DMS 273 treated with DMSO at 0.1 percent for 48 hours (cell line): ENCODE data around the gene IQSEC2.

ENCODE experiments used
- DNase-seq: peaks from one replicate; lab custom pipeline; 2025; lab: John Stamatoyannopoulos, UW

Gene IQSEC2

DNA sequence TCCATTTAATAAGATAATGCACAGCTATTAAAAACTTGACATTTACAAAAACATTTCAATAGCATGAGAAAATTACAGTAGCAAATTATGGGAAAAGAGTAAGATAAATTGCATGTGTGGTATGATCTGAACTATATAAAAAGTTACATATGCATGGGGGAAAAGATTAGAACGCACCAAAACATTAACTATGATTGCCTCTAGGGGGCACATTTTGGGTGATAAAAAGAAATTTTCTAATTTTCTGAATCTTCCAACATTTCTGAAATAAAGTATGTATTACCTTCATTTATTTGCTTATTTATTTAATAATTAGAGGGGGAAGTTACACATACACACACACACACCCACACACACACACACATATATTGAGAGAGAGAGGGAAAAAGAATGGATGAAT lies 36.8 kb downstream of the IQSEC2 start:
- DNase-seq, result no peak

DNA sequence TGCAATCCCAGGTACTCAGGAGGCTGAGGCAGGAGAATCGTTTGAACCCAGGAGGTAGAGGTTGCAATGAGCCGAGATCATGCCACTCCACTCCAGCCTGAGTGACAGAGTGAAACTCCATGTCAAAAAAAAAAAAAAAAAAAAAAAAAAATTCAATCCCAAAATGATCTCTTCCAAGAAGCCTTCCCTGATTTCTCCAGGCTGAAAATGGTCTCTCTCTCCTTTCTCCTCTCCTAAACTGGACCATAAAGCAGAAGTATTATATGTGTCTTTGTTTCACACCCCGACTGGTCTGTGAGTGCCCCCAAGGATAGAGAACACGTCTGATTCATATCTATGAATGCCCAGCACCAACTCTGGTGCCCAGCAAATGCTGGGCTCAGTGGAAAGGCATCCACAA lies 39.1 kb downstream of the IQSEC2 start:
- DNase-seq, result no peak

DNA sequence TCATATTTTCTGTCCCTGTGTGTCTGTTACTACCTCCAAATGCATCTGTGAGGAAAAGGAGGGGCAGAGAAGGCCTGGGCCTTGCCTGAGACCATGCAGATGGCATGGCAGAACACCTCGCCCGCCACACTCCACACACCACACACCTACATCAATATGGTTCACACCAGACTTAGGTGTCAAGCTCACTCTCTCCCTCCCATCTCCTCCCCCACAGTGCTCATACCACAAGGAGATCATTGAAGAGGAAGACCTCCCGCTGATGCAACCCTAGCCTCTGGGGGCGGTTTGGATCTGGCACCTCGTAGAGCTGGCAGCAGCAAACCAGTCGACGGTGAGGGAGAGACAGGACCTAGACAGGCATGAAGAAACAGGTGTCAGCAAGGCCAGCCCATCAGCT lies 39.8 kb downstream of the IQSEC2 start:
- no peak for DNase-seq

DNA sequence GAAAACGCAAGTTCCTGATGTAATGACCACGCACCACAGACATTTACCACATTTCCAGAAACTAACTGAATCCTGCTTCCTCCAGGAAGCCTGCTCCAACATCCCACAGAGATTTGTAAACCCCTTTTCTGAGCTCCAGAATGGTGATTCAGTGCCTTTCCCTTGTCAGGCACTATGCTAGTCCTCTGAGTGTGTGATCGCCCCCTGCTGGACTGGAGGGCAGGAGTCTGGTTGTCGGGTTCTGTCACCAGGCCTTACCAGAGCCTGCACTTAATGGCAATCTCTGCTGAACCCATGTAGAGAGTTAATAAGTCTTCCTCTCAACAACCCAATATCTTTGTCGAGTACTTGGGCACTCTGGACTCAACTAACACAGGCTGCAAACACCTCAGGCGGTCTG lies 41.9 kb downstream of the IQSEC2 start:
- DNase-seq, result no peak

DNA sequence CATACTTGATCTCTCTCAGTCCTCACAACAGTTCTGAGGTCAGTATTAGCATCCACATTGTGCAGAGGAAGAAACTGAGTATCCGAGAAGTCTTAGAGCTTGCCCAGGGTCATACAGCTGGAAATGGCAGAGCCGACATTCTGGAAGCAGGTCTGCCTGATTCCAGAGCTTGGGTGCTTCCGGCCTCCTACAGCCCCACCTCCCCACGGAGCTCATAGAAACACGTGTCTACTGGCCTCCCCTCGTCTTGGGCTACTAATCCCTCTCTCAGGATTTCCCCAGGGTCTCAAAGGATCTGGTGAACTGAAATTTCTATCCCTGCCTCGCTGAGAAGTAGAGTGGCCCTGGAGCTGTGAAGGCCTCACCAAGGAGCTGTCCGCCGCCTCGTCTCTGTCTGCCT lies 44.3 kb downstream of the IQSEC2 start:
- DNase-seq, result no peak

DNA sequence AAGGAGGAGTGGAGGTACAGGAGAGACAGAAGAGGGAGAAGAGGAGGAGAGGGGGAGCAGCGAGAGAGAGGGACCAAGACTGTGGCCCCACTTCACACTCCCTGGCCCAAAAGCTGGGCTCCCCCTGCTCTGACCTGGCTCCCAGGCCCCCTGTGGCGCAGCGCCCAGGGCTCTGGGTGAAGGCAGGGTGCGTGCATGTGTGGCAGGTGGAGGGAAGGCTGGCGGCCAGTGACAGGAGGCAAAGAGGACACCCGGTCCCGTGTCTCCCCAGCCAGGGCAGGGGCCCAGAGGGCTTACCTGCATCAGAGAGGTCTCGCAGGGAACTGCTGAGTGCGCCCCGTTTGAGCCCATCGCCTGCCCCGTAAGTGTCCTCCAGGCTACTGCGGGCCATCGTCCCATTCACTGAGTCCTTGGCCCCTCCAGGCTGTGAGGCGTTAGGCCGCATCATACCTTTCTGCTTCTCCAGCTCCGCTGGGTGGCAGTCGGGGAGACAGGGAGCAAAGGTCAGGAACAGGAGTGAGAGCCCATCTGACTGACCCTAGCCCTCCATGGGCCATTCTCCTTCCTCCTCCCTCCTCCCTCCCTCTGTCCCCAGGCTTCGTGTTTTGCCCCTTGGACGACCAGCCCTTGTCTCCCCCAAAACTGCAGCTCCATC lies 45.2 kb downstream of the IQSEC2 start:
- no peak for DNase-seq

DNA sequence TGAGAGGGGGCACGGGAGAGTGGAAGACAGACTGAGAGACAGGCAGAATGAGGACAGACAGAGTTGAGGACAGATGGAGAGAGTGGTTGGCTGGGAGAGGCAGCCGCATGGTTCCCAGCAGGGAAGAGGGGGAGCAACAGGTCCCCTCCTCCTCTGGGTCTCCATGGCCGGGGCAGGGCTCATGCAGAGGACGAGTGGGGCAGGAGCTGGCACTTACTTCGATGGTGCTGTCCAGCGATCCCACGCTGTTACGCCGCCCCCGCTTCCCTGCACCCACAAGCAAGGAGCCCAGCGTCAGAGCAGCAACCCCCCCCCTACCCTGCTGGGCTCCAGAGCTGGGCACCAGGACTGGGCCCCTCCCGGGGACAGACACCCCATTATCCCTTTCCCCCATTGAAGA lies 45.8 kb downstream of the IQSEC2 start:
- no peak for DNase-seq

DNA sequence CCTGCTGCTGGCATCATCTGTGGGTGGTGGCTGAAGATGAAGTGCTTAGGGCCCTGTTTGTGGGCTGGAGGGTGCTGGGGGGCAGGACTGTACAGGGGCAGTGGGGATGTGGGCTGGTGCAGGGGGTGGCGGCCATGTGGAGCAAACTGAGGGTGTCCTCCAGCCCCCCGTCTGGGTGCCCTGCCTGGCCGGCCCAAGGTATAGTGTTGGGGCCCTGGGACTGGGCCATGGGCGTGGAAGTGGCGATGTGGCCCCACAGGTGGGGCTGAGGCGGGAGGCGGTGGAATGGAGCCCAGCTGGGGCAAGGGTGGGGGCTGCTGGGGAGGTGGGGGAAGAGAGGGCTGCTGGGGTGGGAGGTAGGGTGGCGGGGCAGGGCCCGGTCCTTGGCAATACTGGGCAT lies 46.9 kb downstream of the IQSEC2 start:
- DNase-seq, result no peak

DNA sequence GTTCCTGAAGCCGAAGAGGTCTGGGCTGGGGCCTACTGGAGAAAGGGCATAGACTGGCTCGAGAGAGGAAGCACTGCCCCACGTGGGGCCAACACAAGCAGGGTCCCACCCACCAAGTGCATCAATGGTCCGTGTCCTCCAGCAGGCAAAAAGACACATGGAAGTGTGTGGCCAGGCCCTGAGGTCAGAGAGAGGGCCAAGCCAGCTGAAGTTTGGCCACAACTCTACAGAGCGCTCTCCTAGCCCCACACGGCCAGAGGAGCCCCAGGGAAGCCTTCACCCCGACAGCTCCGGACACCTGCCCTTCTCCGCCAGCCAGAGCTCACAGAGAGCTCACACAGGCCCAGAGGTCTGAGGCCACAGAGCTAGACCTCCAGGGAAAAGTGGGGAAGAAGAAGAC lies 47.8 kb downstream of the IQSEC2 start:
- DNase-seq, result no peak

DNA sequence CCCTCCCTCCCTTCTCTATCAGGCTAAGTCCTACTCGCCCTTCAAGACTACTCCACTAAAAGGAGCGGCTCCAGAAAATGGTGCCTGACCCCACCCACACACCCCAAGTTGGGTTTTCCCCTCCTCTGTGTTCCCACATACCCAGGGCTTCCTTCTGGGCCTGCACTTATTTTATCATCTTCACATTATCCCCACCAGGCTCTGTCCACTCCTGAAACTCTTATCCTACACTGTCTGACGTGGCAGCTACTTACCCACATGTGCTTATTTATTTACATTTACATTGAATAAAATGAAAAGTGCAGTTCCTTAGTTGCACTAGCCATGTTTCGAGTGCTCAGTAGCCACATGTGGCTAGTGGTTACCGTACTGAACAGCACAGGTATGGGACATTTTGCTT lies 51.3 kb downstream of the IQSEC2 start:
- no peak for DNase-seq

DNA sequence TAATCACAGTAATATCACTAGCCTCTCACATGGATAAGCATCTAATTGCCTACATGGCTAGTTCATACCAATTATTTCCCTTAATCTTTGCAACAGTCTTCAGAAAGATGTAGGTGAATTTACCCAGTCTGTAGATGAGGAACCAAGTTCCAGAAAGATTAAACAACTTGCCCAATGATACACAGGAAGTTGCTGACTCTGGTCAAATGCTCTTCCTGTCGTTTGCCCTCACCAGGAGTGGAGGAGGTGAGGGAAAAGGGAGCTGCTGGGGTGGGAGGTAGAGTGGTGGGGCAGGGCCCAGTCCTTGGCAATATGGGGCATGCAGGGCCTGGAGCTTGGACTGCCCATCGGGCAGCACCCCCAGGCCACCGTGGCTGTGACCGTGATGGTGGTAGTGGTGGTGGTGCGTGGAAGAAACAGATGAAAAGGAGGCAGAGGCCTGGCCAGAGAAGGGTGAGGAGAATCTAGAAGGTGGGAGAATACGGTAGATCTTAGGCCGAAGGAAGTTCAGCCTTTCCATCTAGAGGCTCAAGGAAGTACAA lies 54.1 kb downstream of the IQSEC2 start:
- no peak for DNase-seq

DNA sequence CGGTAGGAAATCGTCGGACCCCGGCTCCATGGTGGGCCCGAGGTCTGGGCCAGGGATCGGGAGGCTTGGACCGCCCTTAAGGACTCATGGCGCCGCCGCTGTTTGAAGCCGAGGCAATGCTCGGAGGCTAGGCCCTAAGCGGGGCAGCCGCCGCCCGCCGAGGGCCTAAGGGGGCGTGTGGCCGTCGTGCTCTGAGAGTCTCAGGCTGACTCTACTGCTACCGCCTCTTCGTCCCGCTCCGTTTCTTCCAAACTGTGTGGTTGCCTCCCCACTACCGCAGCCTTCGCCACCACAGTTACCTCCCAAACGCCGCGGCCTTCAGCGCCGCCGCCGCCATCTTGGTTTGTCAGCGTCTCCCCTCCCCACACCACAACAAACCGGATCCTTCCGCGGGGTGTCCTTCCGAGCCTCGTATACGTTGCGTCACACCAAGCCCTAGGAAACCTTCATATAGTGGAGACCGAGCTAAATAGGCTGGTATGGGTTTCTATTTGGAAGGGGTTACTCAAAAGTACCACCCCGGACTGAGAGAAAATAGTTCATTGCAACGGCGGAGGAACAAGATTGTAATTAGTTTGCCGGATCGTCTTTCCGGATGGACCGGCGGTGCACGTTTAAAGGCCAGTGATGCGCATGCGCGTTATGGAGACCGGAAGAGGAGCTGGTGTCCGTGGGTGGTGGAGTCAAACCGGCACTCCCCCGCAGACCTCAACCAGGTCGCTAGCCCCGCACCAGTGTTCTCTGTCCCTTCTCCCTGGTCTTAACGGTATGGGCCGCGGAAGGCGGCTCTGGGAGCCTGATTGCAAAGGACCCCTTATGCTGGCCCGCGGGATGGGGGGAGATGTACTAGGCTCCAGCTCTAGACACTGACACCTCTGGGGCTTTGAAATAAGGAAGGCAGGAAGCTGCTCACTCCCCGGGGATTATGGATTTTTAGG lies 56.3 kb downstream of the IQSEC2 start, which contains the start of gene KDM5C:
TSS of gene KDM5C (minus strand) at position 348 of the 938 bp plus-strand sequence. CDS start at position 30, 318 bp downstream.
- DNase-seq, result peak; percentile 95

DNA sequence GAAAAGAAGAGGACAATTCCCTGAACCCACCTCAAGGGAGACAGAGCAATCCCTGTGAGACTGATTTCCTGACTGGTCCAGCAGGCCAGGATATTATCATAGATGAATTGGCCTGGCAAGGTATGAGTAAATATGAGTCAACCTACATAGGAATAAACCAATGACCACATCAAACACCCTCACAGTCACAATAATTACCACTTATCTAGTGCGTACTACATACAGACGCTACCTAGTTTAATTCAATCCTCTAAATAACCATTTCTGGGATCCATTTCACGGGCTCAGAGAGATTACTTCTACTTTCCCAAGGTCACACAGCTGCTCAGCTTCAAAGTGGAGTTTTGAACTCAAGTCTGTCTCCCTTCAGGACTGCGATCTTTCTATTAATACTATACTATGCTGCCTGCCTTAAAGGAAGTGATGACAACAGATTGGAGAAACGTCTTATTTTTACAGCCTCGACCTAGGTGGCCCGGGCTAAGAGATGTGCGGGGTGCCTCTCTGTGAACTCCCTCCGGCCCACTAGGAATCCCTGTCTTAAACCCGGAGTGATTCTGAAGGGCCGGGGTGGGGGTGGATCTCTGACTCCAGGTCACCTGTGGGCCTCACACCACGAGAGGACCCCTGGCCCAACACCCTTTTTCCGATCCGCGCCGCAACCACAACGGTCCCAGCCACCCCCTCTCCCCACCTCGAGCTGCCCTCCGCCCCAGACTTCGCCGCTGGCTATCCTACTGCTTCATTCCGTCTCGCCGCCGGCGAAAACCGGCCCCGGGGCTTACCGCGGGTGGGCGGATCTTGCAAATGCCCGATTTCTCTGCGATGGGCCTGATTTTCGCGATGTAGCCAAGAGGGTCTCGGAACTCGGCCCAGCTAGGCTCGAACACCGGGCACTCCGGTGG lies 57.2 kb downstream of the IQSEC2 start:
- no peak for DNase-seq

DNA sequence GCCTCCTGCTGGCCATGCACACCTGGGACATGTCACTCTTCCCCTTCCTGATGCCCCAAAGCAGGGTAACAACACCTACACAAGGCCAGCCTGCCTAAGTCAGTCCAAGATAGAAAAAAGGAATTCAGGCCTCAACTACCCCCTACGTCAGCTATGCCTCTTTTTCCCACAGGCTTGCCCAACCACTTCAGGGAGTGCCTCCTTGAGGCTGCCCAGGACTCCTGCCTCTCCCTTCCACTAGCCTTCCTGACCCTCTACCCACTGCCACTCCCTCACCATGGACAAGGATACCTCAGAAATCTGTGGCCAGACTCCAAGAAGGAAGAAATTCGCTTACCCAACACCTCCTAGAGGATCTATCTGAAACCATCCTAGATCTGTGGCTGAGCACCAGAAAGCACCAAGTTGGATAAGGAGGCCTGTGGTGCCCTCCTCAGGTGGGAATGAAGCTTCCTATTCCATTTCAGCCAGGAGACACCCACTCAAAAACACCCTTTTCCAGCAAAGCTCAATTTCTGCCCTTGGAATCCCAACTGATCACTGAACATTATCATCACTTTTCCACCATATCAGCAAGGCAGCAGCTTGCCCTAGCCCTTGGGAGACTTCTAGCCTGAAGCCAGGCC lies 58.2 kb downstream of the IQSEC2 start:
- no peak for DNase-seq
